Fibroblast of lung (primary cell): ENCODE measurements around the gene DENR. TPM values are rescaled to one million over a fixed set of nuclear protein-coding genes. Genes with fewer than 3 reads are reported as not detected.

ENCODE experiments used
- DNase-seq, 2 donors: peaks; one replicate each; pipeline versions ENCODE4 v3.0.0 to v3.0.0-alpha.2; 2010; ENCODE audit warnings: low read depth in 2 of 2
- H2AFZ ChIP-seq: 2 replicates; pipeline ENCODE4 v1.5.1; 2012; ENCODE audit warnings: low read length, control low read depth, inconsistent platforms
- H3K27ac ChIP-seq: 2 replicates; pipeline ENCODE4 v1.5.1; 2011; ENCODE audit warnings: low read length, control low read depth; ENCODE audit not compliant: insufficient read depth
- H3K27me3 ChIP-seq: 2 replicates; pipeline ENCODE4 v1.5.1; 2011; ENCODE audit warnings: mild to moderate bottlenecking, low read length; ENCODE audit not compliant: control insufficient read depth, insufficient read depth
- H3K36me3 ChIP-seq: 2 replicates; pipeline ENCODE4 v1.5.1; 2011; ENCODE audit warnings: low read length; ENCODE audit not compliant: control insufficient read depth, insufficient read depth
- H3K4me1 ChIP-seq: 2 replicates; pipeline ENCODE4 v1.5.1; 2011; ENCODE audit warnings: low read length; ENCODE audit not compliant: control insufficient read depth, insufficient read depth; ENCODE audit errors: extremely low read depth
- H3K4me2 ChIP-seq: 2 replicates; pipeline ENCODE4 v1.5.1; 2011; ENCODE audit warnings: low read length, control low read depth; ENCODE audit not compliant: insufficient read depth; ENCODE audit errors: extremely low read depth
- H3K4me3 ChIP-seq, 4 experiments: fragments of 200-600 bp in 1 of 4; sonication (generic) in 1 of 4; replicated peaks in 1 of 4; 2 replicates each; pipeline ENCODE4 v1.5.1; 2011 to 2016; ENCODE audit warnings: low read length in 4 of 4, low read depth in 3 of 4, mild to moderate bottlenecking in 3 of 4, control low read depth in 2 of 4, inconsistent platforms in 1 of 4, mixed read lengths in 1 of 4; ENCODE audit not compliant: insufficient read depth in 1 of 4; ENCODE audit errors: control extremely low read depth in 1 of 4
- H3K79me2 ChIP-seq: 2 replicates; pipeline ENCODE4 v1.5.1; 2012; ENCODE audit warnings: mild to moderate bottlenecking, low read length, inconsistent platforms; ENCODE audit not compliant: control insufficient read depth, insufficient read depth
- H3K9ac ChIP-seq: 2 replicates; pipeline ENCODE4 v1.5.1; 2011; ENCODE audit warnings: mild to moderate bottlenecking, low read length, control low read depth; ENCODE audit not compliant: insufficient read depth
- H3K9me3 ChIP-seq: 2 replicates; pipeline ENCODE4 v1.5.1; 2012; ENCODE audit warnings: low read depth, low read length; ENCODE audit not compliant: control insufficient read depth, insufficient read depth
- H4K20me1 ChIP-seq: 2 replicates; pipeline ENCODE4 v1.5.1; 2011; ENCODE audit warnings: low read length; ENCODE audit not compliant: control insufficient read depth, insufficient read depth; ENCODE audit errors: extremely low read depth
- CTCF ChIP-seq, 2 donors: IDR thresholded peaks in 1 of 2; conservative IDR thresholded peaks in 1 of 2; 1 replicate in 1 of 2; 2 replicates in 1 of 2; pipeline ENCODE4 v1.5.1; 2011 to 2012; ENCODE audit warnings: low read length in 2 of 2, control low read depth in 1 of 2, inconsistent platforms in 1 of 2, low read depth in 1 of 2, mild to moderate bottlenecking in 1 of 2
- EZH2 ChIP-seq: IDR thresholded peaks from 2 replicates; pipeline ENCODE4 v1.5.1; 2012; ENCODE audit warnings: low read length, control low read depth, mild to moderate bottlenecking; ENCODE audit errors: missing control alignments
- polyA plus RNA-seq, 2 donors: library from polyadenylated mRNA; depleted of rRNA in 1 of 2; stranded (reverse) in 1 of 2; unstranded in 1 of 2; fragments of >200 nt; gene quantifications; 2 replicates each; pipeline ENCODE4 v1.2.1, GENCODE V29; 2011 to 2012; ENCODE audit warnings: missing spikeins in 1 of 2
- total RNA-seq: library from RNA; depleted of rRNA; stranded (reverse); fragments of >200 nt; gene quantifications from 2 replicates; pipeline ENCODE4 v1.2.1, GENCODE V29; 2014

DENR gene
- total and polyA plus RNA-seq, 2 donors (not counting 1 experiment from before 2014, with no cell fraction given): 40.6 to 49.1 TPM

GRCh38 chr12:122740351-122740750, 12.3 kb upstream of the DENR start:
- Histone ChIP-seq H3K9me3 (no peaks in the 10 kb centered on the region), H3K4me1 (no peaks in the 10 kb centered on the region), H3K27me3 (no peaks in the 10 kb centered on the region), H3K36me3 (no peaks in the 10 kb centered on the region), H2AFZ (no peak overlapping the region), H3K27ac (no peak overlapping the region), H3K9ac (no peak overlapping the region), H4K20me1 (no peaks in the 10 kb centered on the region), H3K4me3 (no peak overlapping the region), H3K4me2 (no peak overlapping the region), H3K79me2 (no peaks in the 10 kb centered on the region)
- no peak for DNase-seq
- TF ChIP-seq CTCF (conservative IDR thresholded peaks at IDR 0.05 in 1 of 2, IDR thresholded peaks at IDR 0.05 in 1 of 2; ENCODE audit: low read depth in 1 of 2, low read length in 2 of 2) (no peak), EZH2 (no peak)

GRCh38 chr12:122743895-122744525, 8.6 kb upstream of the DENR start:
- no peak for TF ChIP-seq EZH2
- no peak for TF ChIP-seq CTCF (conservative IDR thresholded peaks at IDR 0.05 in 1 of 2, IDR thresholded peaks at IDR 0.05 in 1 of 2; ENCODE audit: low read depth in 1 of 2, low read length in 2 of 2)

DNA sequence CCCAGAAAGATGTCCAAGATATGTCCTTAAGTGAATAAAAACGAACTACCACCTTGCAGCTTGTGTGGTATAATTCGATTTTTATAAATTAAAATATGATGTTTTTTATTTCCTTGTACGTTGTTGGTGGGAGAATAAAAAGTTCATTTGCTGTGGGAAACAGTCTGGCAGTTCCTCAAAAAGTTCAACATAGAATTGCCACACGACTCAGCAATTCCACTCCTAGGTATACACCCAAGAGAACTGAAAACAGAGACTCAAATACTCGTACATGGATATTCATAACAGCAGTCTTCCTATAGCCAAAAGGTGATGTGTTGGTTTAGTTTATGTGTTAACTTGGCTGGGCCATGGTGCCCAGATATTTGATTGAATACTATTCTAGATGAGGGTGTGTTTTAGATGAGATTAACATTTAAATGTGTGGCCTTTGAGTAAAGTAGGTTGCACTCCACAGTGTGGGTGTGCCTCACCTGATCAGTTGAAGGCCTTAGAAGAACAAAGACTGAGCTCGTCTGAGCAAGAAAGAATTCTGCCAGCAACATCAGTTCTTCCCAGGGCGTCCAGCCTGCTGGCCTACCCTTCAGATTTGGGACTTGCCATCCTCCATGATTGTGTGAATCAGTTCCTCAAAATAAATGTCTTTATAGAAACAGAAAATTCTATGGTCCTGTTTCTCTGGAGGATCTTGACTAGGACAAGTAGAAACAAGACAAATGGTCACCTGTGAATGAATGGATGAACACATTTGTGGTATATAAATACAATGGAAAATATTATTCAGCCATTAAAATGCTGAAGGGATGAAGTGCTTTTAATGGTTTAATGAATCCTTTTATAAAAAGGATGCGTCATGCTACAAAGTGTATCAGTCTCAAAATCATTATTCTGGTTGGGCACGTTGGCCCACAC, 5.1 kb upstream of the DENR start:
- no peaks in the 10 kb centered on the region for H4K20me1 ChIP-seq
- H3K79me2 ChIP-seq: no peaks in the 10 kb centered on the region
- H3K4me3 ChIP-seq: no peak overlapping the region
- H3K9me3 ChIP-seq: no peaks in the 10 kb centered on the region
- no peak for DNase-seq
- H3K9ac ChIP-seq: no peak overlapping the region
- no peak overlapping the region for H3K4me2 ChIP-seq
- H3K27ac ChIP-seq: no peak overlapping the region
- no peaks in the 10 kb centered on the region for H3K27me3 ChIP-seq
- no peaks in the 10 kb centered on the region for H3K36me3 ChIP-seq
- H3K4me1 ChIP-seq: no peaks in the 10 kb centered on the region
- TF ChIP-seq CTCF (conservative IDR thresholded peaks at IDR 0.05 in 1 of 2, IDR thresholded peaks at IDR 0.05 in 1 of 2; ENCODE audit: low read depth in 1 of 2, low read length in 2 of 2): no peak
- no peak for TF ChIP-seq EZH2
- H2AFZ ChIP-seq: no peak overlapping the region

More at GRCh38 chr12:122743895-122744525, 8.6 kb upstream of the DENR start:
- H3K36me3 ChIP-seq: no peaks in the 10 kb centered on the region
- H2AFZ ChIP-seq: no peak overlapping the region
- no peak for DNase-seq
- H3K9me3 ChIP-seq: no peaks in the 10 kb centered on the region
- no peak overlapping the region for H3K4me2 ChIP-seq
- H3K79me2 ChIP-seq: no peaks in the 10 kb centered on the region
- no peak overlapping the region for H3K4me3 ChIP-seq
- no peak overlapping the region for H3K27ac ChIP-seq
- H4K20me1 ChIP-seq: no peaks in the 10 kb centered on the region
- H3K4me1 ChIP-seq: no peaks in the 10 kb centered on the region
- no peaks in the 10 kb centered on the region for H3K27me3 ChIP-seq
- no peak overlapping the region for H3K9ac ChIP-seq
